HG02763 (cell line): Measurements from ENCODE around the gene PRH1.

ENCODE experiments used
- ATAC-seq: cut with Tn5 transposase; IDR thresholded peaks from one replicate; pipeline ENCODE4 v1.9.1; 2021; ENCODE audit warnings: mild to moderate bottlenecking, moderate library complexity; ENCODE audit not compliant: unreplicated experiment

The PRH1 gene

DNA sequence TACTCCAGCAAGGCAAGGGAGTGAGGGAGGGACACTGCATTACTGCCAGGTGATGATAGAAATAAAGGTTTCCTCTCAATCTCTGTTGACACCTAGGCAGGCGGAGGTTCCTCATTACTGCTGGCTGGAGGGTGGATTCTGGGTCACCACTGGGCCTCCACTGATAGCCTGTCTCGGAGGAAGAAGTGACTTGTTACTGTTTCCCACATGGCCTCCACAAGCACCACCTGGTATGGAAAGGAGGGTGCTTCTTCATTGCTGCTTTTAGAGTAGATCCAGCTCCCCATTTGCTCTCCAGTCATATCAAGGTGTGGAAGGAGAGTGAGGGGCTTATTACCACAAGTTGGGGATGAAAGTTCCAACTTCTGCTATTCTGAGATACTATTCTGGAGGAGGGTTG, 41.2 kb downstream of the PRH1 start:
- no peak for ATAC-seq

DNA sequence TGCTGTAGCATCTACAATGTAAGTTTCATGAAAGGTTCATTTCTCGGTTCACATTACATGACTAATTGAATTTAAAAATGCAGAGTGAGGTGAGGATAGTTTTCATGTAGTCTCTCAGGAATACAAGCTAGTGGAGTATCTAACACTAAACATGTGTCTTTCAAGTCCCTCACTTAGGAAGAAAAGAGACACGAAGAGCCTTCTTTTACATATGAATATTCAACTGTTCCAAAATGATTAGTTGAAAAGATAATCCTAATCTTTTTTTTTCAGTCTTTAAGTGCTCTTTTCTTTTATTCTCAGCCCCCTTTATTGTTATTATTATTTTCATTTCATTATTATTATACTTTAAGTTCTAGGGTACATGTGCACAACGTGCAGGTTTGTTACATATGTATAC, 45.6 kb downstream of the PRH1 start:
- no peak for ATAC-seq
